ENCODE measurements around the gene DENND1A.

DENND1A gene

DNA sequence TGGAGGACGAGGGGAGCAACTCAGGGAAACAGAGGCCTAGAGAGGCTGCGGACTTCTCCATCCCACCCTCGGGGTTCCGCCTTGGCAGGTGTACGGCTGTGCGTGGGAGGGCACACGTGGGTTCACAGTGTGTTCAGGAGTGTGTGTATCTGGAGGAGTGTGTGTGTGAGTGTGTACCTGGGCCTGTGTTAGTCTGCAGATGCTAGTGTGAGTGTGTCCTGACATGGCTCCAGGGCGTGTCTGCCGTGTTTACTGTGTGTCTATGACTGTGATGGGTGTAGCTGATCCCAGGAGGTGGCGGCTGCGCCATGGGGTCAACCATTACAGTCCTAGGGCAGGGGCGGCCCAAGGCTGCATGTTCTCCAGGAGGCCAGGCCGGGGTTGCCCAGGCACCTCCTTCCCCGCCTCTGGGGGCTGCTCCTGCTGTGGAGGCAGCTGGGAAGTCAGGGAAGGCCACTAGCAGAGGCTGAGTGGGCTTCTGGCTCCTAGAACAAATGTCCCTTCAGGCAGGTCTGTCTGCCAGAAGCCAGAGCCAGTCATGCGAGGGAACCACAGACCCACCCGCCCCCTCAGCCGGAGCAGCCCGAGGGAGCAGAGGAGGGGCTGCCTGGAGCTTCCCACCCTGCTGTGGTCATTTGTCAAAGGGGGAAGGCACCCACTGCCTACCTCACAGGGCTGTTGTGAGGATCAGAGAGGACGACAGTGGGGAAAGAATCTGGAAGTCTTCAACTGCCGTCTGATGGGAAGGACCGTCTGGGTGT is 552.5 kb downstream of the DENND1A start:
- H3K9me2 ChIP-seq (replicated peaks; ENCODE audit: low read depth, low read length), result no peaks in the 10 kb centered on the region
- H3F3A ChIP-seq (ENCODE audit: low read depth), result no peaks in the 10 kb centered on the region
- peak overlapping the region; percentile 78 for H3K4me2 ChIP-seq (ENCODE audit: low read depth, low read length, poor library complexity, severe bottlenecking)
- peaks cover 43% of the 10 kb centered on the region for H3K4me1 ChIP-seq (ENCODE audit: insufficient read depth, low read length, poor library complexity, severe bottlenecking)
- no peaks in the 10 kb centered on the region for H3K79me2 ChIP-seq (ENCODE audit: insufficient read depth, low read length)
- H3K9me3 ChIP-seq (ENCODE audit: insufficient read depth, low read depth, low read length), result no peaks in the 10 kb centered on the region
- H3K9ac ChIP-seq (ENCODE audit: low read depth, low read length, poor library complexity, severe bottlenecking), result peak overlapping the region; percentile 72
- no peak overlapping the region for H2AFZ ChIP-seq (ENCODE audit: low read length)
- no peaks in the 10 kb centered on the region for H4K20me1 ChIP-seq (ENCODE audit: insufficient read depth, low read length, poor library complexity, severe bottlenecking)
- no peaks in the 10 kb centered on the region for H3K36me3 ChIP-seq (ENCODE audit: insufficient read depth, low read length)
- TF ChIP-seq EZH2phosphoT487 (IDR thresholded peaks at IDR 0.05; ENCODE audit: borderline replicate concordance), result no peak
- TF ChIP-seq, protein P1, sequence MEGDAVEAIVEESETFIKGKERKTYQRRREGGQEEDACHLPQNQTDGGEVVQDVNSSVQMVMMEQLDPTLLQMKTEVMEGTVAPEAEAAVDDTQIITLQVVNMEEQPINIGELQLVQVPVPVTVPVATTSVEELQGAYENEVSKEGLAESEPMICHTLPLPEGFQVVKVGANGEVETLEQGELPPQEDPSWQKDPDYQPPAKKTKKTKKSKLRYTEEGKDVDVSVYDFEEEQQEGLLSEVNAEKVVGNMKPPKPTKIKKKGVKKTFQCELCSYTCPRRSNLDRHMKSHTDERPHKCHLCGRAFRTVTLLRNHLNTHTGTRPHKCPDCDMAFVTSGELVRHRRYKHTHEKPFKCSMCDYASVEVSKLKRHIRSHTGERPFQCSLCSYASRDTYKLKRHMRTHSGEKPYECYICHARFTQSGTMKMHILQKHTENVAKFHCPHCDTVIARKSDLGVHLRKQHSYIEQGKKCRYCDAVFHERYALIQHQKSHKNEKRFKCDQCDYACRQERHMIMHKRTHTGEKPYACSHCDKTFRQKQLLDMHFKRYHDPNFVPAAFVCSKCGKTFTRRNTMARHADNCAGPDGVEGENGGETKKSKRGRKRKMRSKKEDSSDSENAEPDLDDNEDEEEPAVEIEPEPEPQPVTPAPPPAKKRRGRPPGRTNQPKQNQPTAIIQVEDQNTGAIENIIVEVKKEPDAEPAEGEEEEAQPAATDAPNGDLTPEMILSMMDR (conservative IDR thresholded peaks at IDR 0.05; ENCODE audit: low read length), result no peak
- H3K4me3 ChIP-seq (ENCODE audit: low read length, poor library complexity, severe bottlenecking), result peak overlapping the region; percentile 64
- H3K27me3 ChIP-seq (ENCODE audit: insufficient read depth, low read length, poor library complexity, severe bottlenecking), result no peaks in the 10 kb centered on the region

DNA sequence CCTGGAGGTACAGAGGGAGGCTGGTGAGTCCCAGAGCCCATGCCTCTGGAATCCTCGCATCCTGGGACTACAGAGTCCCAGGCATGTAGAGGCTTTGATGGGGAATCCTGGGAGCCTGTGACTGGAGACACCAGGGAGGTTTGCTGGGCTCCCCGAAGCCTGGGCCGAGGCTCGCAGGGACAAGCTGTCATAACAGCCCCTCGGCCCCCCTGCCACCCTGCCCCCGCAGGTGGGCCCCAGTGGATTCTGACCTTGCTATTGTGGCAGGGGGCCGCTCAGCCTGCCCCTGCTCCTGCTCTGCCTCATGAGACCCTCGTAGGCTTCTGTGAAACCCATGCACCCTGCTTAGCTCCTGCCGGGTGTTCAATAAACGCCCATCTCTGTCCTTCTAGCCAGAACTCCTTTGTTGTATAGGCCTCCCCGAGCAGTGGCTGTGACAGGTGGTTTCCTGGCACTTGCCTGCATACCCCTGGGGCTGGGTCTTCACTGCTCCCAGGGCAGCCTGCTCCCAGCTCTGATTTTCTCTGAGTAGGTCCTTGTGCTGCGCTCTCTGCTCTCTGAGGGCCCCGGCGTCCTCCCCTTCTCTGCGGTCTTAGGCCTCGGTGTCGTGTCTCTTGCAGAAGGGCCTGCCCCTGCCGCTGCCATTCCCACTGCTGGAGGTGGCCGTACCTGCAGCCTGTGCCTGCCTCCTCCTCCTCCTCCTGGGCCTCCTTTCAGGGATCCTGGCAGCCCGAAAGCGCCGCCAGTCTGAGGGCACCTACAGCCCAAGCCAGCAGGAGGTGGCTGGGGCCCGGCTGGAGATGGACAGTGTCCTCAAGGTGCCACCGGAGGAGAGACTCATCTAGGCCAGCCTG is 553.5 kb downstream of the DENND1A start:
- peak overlapping the region; percentile 56; the same call in 1 of the 2 replicates for H2AFZ ChIP-seq (ENCODE audit: low read length)

DNA sequence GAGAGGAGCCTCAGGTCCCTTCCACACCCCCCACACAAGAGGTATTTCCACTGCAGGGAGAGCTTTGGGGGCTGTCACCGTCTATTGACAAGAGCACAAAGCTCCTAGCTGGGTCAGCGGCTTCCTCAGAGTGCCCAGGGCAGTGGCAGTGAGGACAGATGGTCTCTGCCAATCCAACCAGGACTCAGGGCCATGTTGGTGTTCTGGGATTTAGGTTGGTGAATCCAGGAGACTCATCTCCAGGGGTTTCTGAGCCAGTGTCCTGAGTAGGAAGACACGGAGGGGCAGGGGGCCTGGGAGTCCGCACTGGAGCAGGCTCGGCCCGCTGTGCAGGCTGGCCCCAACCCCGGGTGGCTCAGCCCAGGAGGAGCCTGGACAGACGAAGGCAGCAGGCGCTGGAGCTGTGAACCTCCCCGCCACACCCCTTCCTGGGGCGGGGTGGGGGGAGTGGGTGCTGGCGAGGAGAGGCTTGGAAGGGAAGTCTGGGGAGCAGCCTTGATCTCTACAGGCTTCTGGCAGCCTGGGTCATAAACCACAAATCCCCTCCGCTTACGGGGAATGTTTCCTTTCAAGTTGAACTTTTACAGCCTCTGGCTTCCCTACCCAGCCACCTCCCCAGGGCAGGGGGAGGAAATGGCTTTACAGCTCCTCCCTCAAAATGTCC is 554.3 kb downstream of the DENND1A start:
- Histone ChIP-seq H3K79me2 (ENCODE audit: insufficient read depth, low read length) (no peaks in the 10 kb centered on the region), H3F3A (ENCODE audit: low read depth) (no peaks in the 10 kb centered on the region), H3K4me1 (ENCODE audit: insufficient read depth, low read length, poor library complexity, severe bottlenecking) (peaks cover 43% of the 10 kb centered on the region), H3K36me3 (ENCODE audit: insufficient read depth, low read length) (no peaks in the 10 kb centered on the region), H3K27me3 (ENCODE audit: insufficient read depth, low read length, poor library complexity, severe bottlenecking) (no peaks in the 10 kb centered on the region), H3K9me3 (ENCODE audit: insufficient read depth, low read depth, low read length) (no peaks in the 10 kb centered on the region), H3K4me2 (ENCODE audit: low read depth, low read length, poor library complexity, severe bottlenecking) (peak overlapping the region; percentile 78), H3K9ac (ENCODE audit: low read depth, low read length, poor library complexity, severe bottlenecking) (peak overlapping the region; percentile 72), H2AFZ (ENCODE audit: low read length) (peak overlapping the region; percentile 56; the same call in 1 of the 2 replicates), H3K4me3 (ENCODE audit: low read length, poor library complexity, severe bottlenecking) (peak overlapping the region; percentile 64), H4K20me1 (ENCODE audit: insufficient read depth, low read length, poor library complexity, severe bottlenecking) (no peaks in the 10 kb centered on the region), H3K9me2 (replicated peaks; ENCODE audit: low read depth, low read length) (no peaks in the 10 kb centered on the region)
- TF ChIP-seq, protein P1 (conservative IDR thresholded peaks at IDR 0.05; ENCODE audit: low read length), result no peak
- TF ChIP-seq EZH2phosphoT487 (IDR thresholded peaks at IDR 0.05; ENCODE audit: borderline replicate concordance), result no peak

More for the DNA sequence above, 553.5 kb downstream of the DENND1A start:
- H3K4me2 ChIP-seq (ENCODE audit: low read depth, low read length, poor library complexity, severe bottlenecking), result peak overlapping the region; percentile 78
- no peaks in the 10 kb centered on the region for H3K79me2 ChIP-seq (ENCODE audit: insufficient read depth, low read length)
- H3F3A ChIP-seq (ENCODE audit: low read depth), result no peaks in the 10 kb centered on the region
- no peaks in the 10 kb centered on the region for H3K9me2 ChIP-seq (replicated peaks; ENCODE audit: low read depth, low read length)
- no peaks in the 10 kb centered on the region for H3K9me3 ChIP-seq (ENCODE audit: insufficient read depth, low read depth, low read length)
- H3K9ac ChIP-seq (ENCODE audit: low read depth, low read length, poor library complexity, severe bottlenecking), result peak overlapping the region; percentile 72
- no peaks in the 10 kb centered on the region for H3K27me3 ChIP-seq (ENCODE audit: insufficient read depth, low read length, poor library complexity, severe bottlenecking)
- TF ChIP-seq, protein P1 (conservative IDR thresholded peaks at IDR 0.05; ENCODE audit: low read length), result no peak
- no peak for TF ChIP-seq EZH2phosphoT487 (IDR thresholded peaks at IDR 0.05; ENCODE audit: borderline replicate concordance)
- no peaks in the 10 kb centered on the region for H4K20me1 ChIP-seq (ENCODE audit: insufficient read depth, low read length, poor library complexity, severe bottlenecking)
- no peaks in the 10 kb centered on the region for H3K36me3 ChIP-seq (ENCODE audit: insufficient read depth, low read length)
- H3K4me1 ChIP-seq (ENCODE audit: insufficient read depth, low read length, poor library complexity, severe bottlenecking), result peaks cover 43% of the 10 kb centered on the region
- peak overlapping the region; percentile 64 for H3K4me3 ChIP-seq (ENCODE audit: low read length, poor library complexity, severe bottlenecking)
